Pericardium fibroblast (primary cell): ENCODE measurements around the gene GOLGA8R. TPM values are rescaled to one million over a fixed set of nuclear protein-coding genes. Genes with fewer than 3 reads are reported as not detected.

ENCODE experiments used
- total RNA-seq: library from RNA; depleted of rRNA; stranded (reverse); fragments of >200 nt; gene quantifications from 2 replicates; pipeline ENCODE4 v1.2.3, GENCODE V29; 2015

GOLGA8R gene
- total RNA-seq = 1.2 and 2.0 TPM in 2 replicates

GRCh38 chr15:30414160-30414559 lies at the start of gene GOLGA8R:
TSS of gene GOLGA8R (minus strand) at chr15:30414260. CDS start at chr15:30414162, 98 bp downstream.

GRCh38 chr15:30392766-30393663 lies 21.0 kb downstream of the GOLGA8R start, which contains the start of gene CHRFAM7A:
TSS of gene CHRFAM7A (minus strand) at chr15:30393540. CDS start at chr15:30383351, 10,189 bp downstream.

Other genes starting within 250 kb of the GOLGA8R start
- not detected in 2 replicates for gene CHRFAM7A, start 20.7 kb downstream of the GOLGA8R start, total RNA-seq
- not detected in 2 replicates for gene GOLGA8Q, start 137.8 kb upstream of the GOLGA8R start, total RNA-seq
- gene GOLGA8H, start 189.8 kb upstream of the GOLGA8R start, total RNA-seq = not detected in 2 replicates